Endothelial cell (in vitro differentiated cells): ENCODE measurements around the gene REC8. TPM values are rescaled to one million over a fixed set of nuclear protein-coding genes. Genes with fewer than 3 reads are reported as not detected.

Source experiments
- DNase-seq: peaks from one replicate; pipeline ENCODE4 v3.0.0; 2021; ENCODE audit warnings: low spot score
- H3K27ac Mint-ChIP-seq: one replicate; pipeline ENCODE4 v1.8.0; 2021; ENCODE audit warnings: mixed read lengths, inconsistent platforms; ENCODE audit not compliant: unreplicated experiment
- H3K27me3 Mint-ChIP-seq: one replicate; pipeline ENCODE4 v1.8.0; 2021; ENCODE audit warnings: mild to moderate bottlenecking, moderate library complexity, mixed read lengths, inconsistent platforms; ENCODE audit not compliant: unreplicated experiment
- H3K36me3 Mint-ChIP-seq: one replicate; pipeline ENCODE4 v1.8.0; 2021; ENCODE audit warnings: mild to moderate bottlenecking, low read depth, mixed read lengths, inconsistent platforms; ENCODE audit not compliant: unreplicated experiment
- H3K4me1 Mint-ChIP-seq: one replicate; pipeline ENCODE4 v1.8.0; 2021; ENCODE audit warnings: mild to moderate bottlenecking, mixed read lengths, inconsistent platforms; ENCODE audit not compliant: unreplicated experiment
- H3K4me3 Mint-ChIP-seq: one replicate; pipeline ENCODE4 v1.8.0; 2021; ENCODE audit warnings: mild to moderate bottlenecking, mixed read lengths, inconsistent platforms; ENCODE audit not compliant: unreplicated experiment
- H3K9me3 Mint-ChIP-seq: one replicate; pipeline ENCODE4 v1.8.0; 2021; ENCODE audit warnings: mixed read lengths, inconsistent platforms; ENCODE audit not compliant: unreplicated experiment
- long read RNA-seq: library from polyadenylated mRNA; unstranded; transcript quantifications from one replicate; pipeline ENCODE4 v2.0.0, GENCODE V29; 2020; ENCODE audit not compliant: unreplicated experiment
- total RNA-seq: library from RNA; stranded (reverse); fragmentation: NEBNext Ultra II Directional; extraction: Animal tissue kit (Norgen Biotek cat#: 25700); gene quantifications from one replicate; pipeline ENCODE4 v1.2.1, GENCODE V29; 2021; ENCODE audit not compliant: unreplicated experiment
- TF ChIP-seq, protein P1 (sequence below): fragments of 200-600 bp; sonication (generic); IDR thresholded peaks from one replicate; pipeline ENCODE4 v1.5.0; 2021; ENCODE audit warnings: antibody characterized with exemption; ENCODE audit not compliant: unreplicated experiment

REC8 gene, protein sequence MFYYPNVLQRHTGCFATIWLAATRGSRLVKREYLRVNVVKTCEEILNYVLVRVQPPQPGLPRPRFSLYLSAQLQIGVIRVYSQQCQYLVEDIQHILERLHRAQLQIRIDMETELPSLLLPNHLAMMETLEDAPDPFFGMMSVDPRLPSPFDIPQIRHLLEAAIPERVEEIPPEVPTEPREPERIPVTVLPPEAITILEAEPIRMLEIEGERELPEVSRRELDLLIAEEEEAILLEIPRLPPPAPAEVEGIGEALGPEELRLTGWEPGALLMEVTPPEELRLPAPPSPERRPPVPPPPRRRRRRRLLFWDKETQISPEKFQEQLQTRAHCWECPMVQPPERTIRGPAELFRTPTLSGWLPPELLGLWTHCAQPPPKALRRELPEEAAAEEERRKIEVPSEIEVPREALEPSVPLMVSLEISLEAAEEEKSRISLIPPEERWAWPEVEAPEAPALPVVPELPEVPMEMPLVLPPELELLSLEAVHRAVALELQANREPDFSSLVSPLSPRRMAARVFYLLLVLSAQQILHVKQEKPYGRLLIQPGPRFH
- total RNA-seq, result 31.8 TPM
- long read RNA-seq, transcript REC8-213 (20 exons, 2,405 nt), result major isoform, 9 of 11 reads
- long read RNA-seq, partial matches to known transcripts, result 1 of 11 reads
- long read RNA-seq, other reads (novel, unspliced or antisense), result 1 of 11 reads

DNA sequence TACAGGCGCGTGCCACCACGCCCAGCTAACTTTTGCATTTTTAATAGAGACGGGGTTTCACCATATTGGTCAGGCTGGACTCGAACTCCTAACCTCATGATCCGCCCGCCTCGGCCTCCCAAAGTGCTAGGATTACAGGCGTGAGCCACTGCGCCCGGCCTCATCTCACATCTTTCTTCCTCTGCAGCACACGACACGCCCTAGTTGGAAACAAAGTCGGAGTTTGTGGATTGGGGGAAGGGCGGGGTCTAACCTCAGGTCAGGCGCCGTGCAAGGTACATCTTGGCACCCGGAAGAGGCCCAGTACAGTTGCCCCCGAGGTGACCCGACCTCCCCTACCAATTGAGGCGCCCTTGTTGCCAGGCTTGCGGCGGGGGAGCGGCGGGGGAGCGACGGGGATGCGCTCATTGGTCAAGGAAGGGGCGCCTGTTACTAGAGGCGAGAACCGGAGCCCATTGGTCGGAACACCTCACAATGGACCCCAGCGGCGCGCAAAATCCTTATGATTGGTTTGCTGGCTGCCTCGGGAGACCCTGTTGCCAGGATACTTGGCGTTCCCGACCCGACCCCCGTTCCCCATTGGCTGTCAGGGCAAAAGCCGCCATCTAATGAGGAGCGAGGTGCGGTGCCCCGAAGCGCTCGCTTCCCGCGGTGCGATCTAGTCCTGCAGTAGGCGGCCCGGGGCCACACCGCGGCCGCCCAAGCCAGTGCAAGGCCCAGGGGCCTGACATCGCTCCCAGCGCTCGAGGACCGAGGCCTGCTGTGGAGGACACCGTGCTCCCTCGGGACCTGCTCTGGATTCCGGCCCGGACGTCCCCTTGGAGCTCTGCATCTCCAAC is at the start of gene REC8:
Gene REC8 (plus strand): TSS at position 659 of the 839 bp plus-strand sequence. CDS start 473 bp downstream, outside the sequence.
- no peaks in the 10 kb centered on the region for H3K9me3 Mint-ChIP-seq
- peak within 1 kb of the TSS; percentile 89 for H3K4me3 Mint-ChIP-seq
- peaks cover 3% of the 10 kb centered on the region for H3K4me1 Mint-ChIP-seq
- H3K27ac Mint-ChIP-seq, result no peak within 1 kb of the TSS
- peak; percentile 90 for DNase-seq
- TF ChIP-seq, protein P1, sequence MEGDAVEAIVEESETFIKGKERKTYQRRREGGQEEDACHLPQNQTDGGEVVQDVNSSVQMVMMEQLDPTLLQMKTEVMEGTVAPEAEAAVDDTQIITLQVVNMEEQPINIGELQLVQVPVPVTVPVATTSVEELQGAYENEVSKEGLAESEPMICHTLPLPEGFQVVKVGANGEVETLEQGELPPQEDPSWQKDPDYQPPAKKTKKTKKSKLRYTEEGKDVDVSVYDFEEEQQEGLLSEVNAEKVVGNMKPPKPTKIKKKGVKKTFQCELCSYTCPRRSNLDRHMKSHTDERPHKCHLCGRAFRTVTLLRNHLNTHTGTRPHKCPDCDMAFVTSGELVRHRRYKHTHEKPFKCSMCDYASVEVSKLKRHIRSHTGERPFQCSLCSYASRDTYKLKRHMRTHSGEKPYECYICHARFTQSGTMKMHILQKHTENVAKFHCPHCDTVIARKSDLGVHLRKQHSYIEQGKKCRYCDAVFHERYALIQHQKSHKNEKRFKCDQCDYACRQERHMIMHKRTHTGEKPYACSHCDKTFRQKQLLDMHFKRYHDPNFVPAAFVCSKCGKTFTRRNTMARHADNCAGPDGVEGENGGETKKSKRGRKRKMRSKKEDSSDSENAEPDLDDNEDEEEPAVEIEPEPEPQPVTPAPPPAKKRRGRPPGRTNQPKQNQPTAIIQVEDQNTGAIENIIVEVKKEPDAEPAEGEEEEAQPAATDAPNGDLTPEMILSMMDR, result no peak
- peaks cover 18% of the 10 kb centered on the region for H3K36me3 Mint-ChIP-seq
- peaks cover 4% of the 10 kb centered on the region for H3K27me3 Mint-ChIP-seq

DNA sequence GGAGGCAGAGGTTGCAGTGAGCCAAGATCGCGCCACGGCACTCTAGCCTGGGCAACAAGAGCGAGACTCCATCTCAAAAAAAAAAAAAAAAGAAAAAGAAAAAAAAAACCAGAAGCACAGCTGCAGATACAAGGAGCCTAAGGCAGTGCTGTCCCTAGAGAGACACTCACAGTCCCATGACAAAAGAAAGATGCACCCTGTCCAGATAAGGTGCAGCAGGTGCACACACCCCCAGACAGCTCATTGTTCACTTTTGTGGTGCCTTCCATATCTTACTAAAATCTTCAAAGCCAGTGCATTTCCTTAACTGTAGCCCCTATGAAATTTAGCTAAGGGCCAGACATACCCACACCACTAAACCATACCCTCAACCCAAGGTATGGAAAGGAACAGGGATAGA is 49.5 kb upstream of the REC8 start:
- no peaks in the 10 kb centered on the region for H3K27me3 Mint-ChIP-seq
- no peaks in the 10 kb centered on the region for H3K9me3 Mint-ChIP-seq
- H3K36me3 Mint-ChIP-seq, result peaks cover 36% of the 10 kb centered on the region
- H3K4me1 Mint-ChIP-seq, result no peaks in the 10 kb centered on the region
- no peak for DNase-seq
- TF ChIP-seq, protein P1, result no peak
- no peak overlapping the region for H3K4me3 Mint-ChIP-seq
- H3K27ac Mint-ChIP-seq, result no peak overlapping the region

DNA sequence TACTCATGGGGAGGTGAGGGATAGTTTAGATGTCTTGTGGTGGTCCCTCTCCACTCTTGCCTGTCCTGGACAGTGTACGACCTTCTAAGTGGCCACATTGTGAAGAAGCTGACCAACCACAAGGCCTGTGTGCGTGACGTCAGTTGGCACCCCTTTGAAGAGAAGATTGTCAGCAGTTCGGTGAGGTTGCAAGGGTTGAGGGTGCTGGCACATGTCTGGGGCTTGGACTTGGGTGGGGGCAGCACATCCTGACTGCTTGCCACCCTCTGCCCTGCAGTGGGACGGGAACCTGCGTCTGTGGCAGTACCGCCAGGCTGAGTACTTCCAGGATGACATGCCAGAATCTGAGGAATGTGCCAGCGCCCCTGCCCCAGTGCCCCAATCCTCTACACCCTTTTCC is 49.0 kb upstream of the REC8 start:
- Mint-ChIP-seq H3K9me3 (no peaks in the 10 kb centered on the region), H3K4me3 (no peak overlapping the region), H3K4me1 (no peaks in the 10 kb centered on the region), H3K27ac (no peak overlapping the region), H3K36me3 (peaks cover 36% of the 10 kb centered on the region), H3K27me3 (no peaks in the 10 kb centered on the region)
- DNase-seq, result no peak
- TF ChIP-seq, protein P1, result no peak

DNA sequence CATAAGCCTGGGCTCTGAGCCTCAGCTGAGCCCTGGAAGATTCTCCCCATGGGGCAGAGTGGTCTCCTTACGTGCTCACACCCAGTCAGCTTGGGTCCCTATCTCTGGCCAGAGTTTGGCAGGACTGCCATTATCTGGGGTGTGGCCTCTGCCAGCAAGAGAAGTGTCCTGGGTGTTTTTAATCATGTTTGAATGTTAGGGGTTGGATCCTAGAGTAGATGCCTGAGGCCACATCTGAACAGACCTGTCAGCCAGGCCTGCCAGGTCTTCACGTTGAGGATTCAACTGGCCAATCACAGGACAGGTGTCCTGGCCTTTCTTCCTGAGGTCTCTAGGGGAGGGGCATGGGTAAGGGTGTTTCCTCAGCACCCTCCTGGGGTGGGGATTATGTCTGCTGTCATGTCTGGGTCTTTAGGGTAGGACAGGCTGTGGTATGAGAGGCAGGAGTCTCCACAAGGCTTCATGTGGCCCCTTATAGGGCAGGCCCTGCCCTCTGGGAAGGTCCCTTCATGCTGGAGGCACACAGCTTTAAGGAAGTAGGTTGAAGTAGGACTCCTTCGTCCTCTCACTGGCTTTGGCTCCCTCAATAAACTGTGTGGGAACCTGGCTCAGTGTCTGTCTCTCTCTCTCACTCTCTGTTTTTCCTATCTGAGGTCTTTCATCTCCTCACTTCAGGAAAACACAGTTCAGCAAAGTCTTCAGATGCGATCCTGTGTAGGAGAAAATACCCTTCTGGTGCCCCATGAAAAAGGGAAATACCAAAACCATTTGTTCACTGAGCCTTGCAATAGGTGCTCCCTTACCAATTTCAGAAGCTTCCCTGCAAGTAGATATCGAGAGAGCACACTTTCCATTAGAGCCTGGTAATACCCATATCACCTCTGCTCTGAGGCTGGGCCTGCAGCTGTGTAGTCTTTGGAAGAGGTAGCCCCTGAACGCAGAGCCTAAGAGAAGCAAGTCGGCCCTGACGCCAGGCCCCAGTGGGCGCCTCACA is 48.2 kb upstream of the REC8 start:
- Mint-ChIP-seq H3K4me3 (no peak overlapping the region), H3K27ac (no peak overlapping the region), H3K36me3 (peaks cover 32% of the 10 kb centered on the region), H3K9me3 (no peaks in the 10 kb centered on the region), H3K27me3 (no peaks in the 10 kb centered on the region), H3K4me1 (no peaks in the 10 kb centered on the region)
- TF ChIP-seq, protein P1, result no peak
- DNase-seq, result no peak
